Naive thymus-derived CD4-positive, alpha-beta T cell (primary cell): ENCODE measurements around the gene AMOTL2. TPM values are rescaled to one million over a fixed set of nuclear protein-coding genes. Genes with fewer than 3 reads are reported as not detected.

Experiments used
- ATAC-seq: fragments of 150-1000 bp; cut with Tn5 transposase; 2 replicates; pipeline ENCODE4 v1.10.0; 2021; ENCODE audit warnings: mild to moderate bottlenecking, moderate library complexity
- CTCF ChIA-PET: fragments of 350-600 bp; sonication (Branson Sonifier 250); formaldehyde crosslinking; loops from one replicate; lab custom pipeline; 2021; ENCODE audit warnings: antibody characterized with exemption; lab: Charles Lee
- POLR2A ChIA-PET: fragments of 350-600 bp; sonication (Branson Sonifier 250); formaldehyde crosslinking; loops from one replicate; lab custom pipeline; 2021; ENCODE audit warnings: antibody characterized with exemption, inconsistent platforms; lab: Charles Lee
- DNase-seq, 9 donors: peaks; one replicate each; pipeline versions ENCODE4 v3.0.0 to v3.0.0-alpha.2; 2020 to 2022; ENCODE audit warnings: mixed read lengths in 1 of 9
- H3K27ac ChIP-seq: one replicate; pipeline ENCODE4 v1.7.0; 2013; ENCODE audit warnings: mild to moderate bottlenecking, low read depth, low read length, moderate library complexity
- H3K27me3 ChIP-seq, 2 donors: one replicate each; pipeline ENCODE4 v1.7.0; 2013; ENCODE audit warnings: low read length in 2 of 2, mild to moderate bottlenecking in 2 of 2, moderate library complexity in 2 of 2; ENCODE audit not compliant: control insufficient read depth in 2 of 2, insufficient read depth in 2 of 2
- H3K36me3 ChIP-seq, 3 experiments: 1 replicate in 2 of 3; 2 replicates in 1 of 3; pipeline ENCODE4 v1.7.0; 2013; ENCODE audit warnings: low read length in 3 of 3, mild to moderate bottlenecking in 3 of 3, moderate library complexity in 1 of 3; ENCODE audit not compliant: insufficient read depth in 3 of 3, control insufficient read depth in 2 of 3
- H3K4me1 ChIP-seq, 2 donors: one replicate each; pipeline ENCODE4 v1.7.0; 2013; ENCODE audit warnings: low read length in 2 of 2, mild to moderate bottlenecking in 2 of 2, moderate library complexity in 1 of 2; ENCODE audit not compliant: control insufficient read depth in 2 of 2, insufficient read depth in 2 of 2
- H3K4me3 ChIP-seq: 2 replicates; pipeline ENCODE4 v1.7.0; 2013; ENCODE audit warnings: mild to moderate bottlenecking, low read length
- H3K9me3 ChIP-seq, 3 experiments: 1 replicate in 2 of 3; 2 replicates in 1 of 3; pipeline ENCODE4 v1.7.0; 2013; ENCODE audit warnings: low read length in 3 of 3; ENCODE audit not compliant: control insufficient read depth in 2 of 3
- H3K27ac Mint-ChIP-seq, 9 donors: one replicate each; pipeline ENCODE4 v1.8.0; 2020 to 2022; ENCODE audit warnings: mixed read lengths in 9 of 9, mild to moderate bottlenecking in 8 of 9, moderate library complexity in 5 of 9, inconsistent platforms in 2 of 9
- H3K27me3 Mint-ChIP-seq, 5 donors: one replicate each; pipeline ENCODE4 v1.8.0; 2021 to 2022; ENCODE audit warnings: mixed read lengths in 5 of 5, mild to moderate bottlenecking in 1 of 5
- H3K36me3 Mint-ChIP-seq, 5 donors: one replicate each; pipeline ENCODE4 v1.8.0; 2020 to 2022; ENCODE audit warnings: mixed read lengths in 5 of 5, mild to moderate bottlenecking in 3 of 5, inconsistent platforms in 1 of 5
- H3K4me1 Mint-ChIP-seq, 7 donors: one replicate each; pipeline ENCODE4 v1.8.0; 2020 to 2022; ENCODE audit warnings: mixed read lengths in 7 of 7, mild to moderate bottlenecking in 3 of 7, inconsistent platforms in 1 of 7
- H3K4me3 Mint-ChIP-seq, 10 donors: one replicate each; pipeline ENCODE4 v1.8.0; 2020 to 2022; ENCODE audit warnings: mild to moderate bottlenecking in 10 of 10, mixed read lengths in 10 of 10, moderate library complexity in 6 of 10, inconsistent platforms in 2 of 10
- H3K9me3 Mint-ChIP-seq, 11 donors: one replicate each; pipeline ENCODE4 v1.8.0; 2020 to 2022; ENCODE audit warnings: mixed read lengths in 11 of 11, mild to moderate bottlenecking in 4 of 11, inconsistent platforms in 1 of 11, moderate library complexity in 1 of 11
- intact Hi-C, 2 donors: fragments of 100-400 bp; cut with micrococcal nuclease; formaldehyde crosslinking; loops; one replicate each; pipeline ENCODE4 v1.15.1; 2023
- polyA plus RNA-seq, 2 donors: library from polyadenylated mRNA; unstranded; fragments of 300-500 nt; fragmentation: Illumina TruSeq; gene quantifications; one replicate each; pipeline ENCODE4 v1.2.3, GENCODE V29; 2021
- total RNA-seq, 6 experiments: library from RNA in 5 of 6; stranded (reverse) in 5 of 6; gene quantifications; 1 replicate in 5 of 6; 2 replicates in 1 of 6; pipeline ENCODE4 v1.2.3 and lab custom pipeline; 2021 to 2026

The AMOTL2 gene
- total and polyA plus RNA-seq, 7 experiments from 2014 or later: 0.10 TPM; not detected in 6

- Histone ChIP-seq H3K4me3 (peak overlapping the region; percentile 55), H3K27ac (no peak overlapping the region), H3K36me3 (no peaks in the 10 kb centered on the region), H3K9me3 (no peaks in the 10 kb centered on the region), H3K4me1 (peaks cover 19 to 21% of the 10 kb centered on the region in 2 donors), H3K27me3 (no peaks in the 10 kb centered on the region)
- ATAC-seq: no peak
- Mint-ChIP-seq H3K4me3 (peak overlapping the region; percentile 52 to 91 (median 83)), H3K9me3 (no peaks in the 10 kb centered on the region), H3K4me1 (peaks cover 13 to 33% (median 27%) of the 10 kb centered on the region in 7 donors), H3K27ac (peak overlapping the region in 7 of 9 donors; percentile 4 to 84 (median 33)), H3K27me3 (peaks cover 0 to 30% (median 0%) of the 10 kb centered on the region in 5 donors), H3K36me3 (no peaks in the 10 kb centered on the region)
- POLR2A ChIA-PET: no interaction called here
- intact Hi-C loops: loop anchor here in 1 of 2 donors (2.0 kb wide), 1 partner anchor 110 kb away; no protein-coding TSS in a partner anchor
- DNase-seq: peak in 1 of 9 donors; percentile 12
- CTCF ChIA-PET: interaction anchor here (0.9 kb wide), 1 partner anchor 57 kb away, joined by 3 read pairs; no protein-coding TSS in a partner anchor
Observed at GRCh38 chr3:134364936-134365765, 9.1 kb downstream of the AMOTL2 start.

GRCh38 chr3:134364061-134364935, 9.9 kb downstream of the AMOTL2 start:
- H3K27ac ChIP-seq: no peak overlapping the region
- DNase-seq (peak in 3 of 9 donors; percentile 13 to 26 (median 16)), ATAC-seq (no peak)
- H3K27me3 Mint-ChIP-seq: peaks cover 0 to 28% (median 0%) of the 10 kb centered on the region in 5 donors
- peak overlapping the region in 7 of 9 donors; percentile 4 to 84 (median 29) for H3K27ac Mint-ChIP-seq
- H3K36me3 Mint-ChIP-seq: no peaks in the 10 kb centered on the region
- intact Hi-C loops: loop anchor here in 1 of 2 donors (2.0 kb wide), 1 partner anchor 111 kb away; no protein-coding TSS in a partner anchor
- ChIA-PET POLR2A (no interaction called here), CTCF (interaction anchor here (0.9 kb wide), 1 partner anchor 56 kb away, joined by 3 read pairs; no protein-coding TSS in a partner anchor)
- peak overlapping the region; percentile 52 to 91 (median 83) for H3K4me3 Mint-ChIP-seq
- H3K4me3 ChIP-seq: peak overlapping the region; percentile 55
- H3K9me3 ChIP-seq: no peaks in the 10 kb centered on the region
- H3K4me1 ChIP-seq: peaks cover 19 to 21% of the 10 kb centered on the region in 2 donors
- H3K36me3 ChIP-seq: no peaks in the 10 kb centered on the region
- peaks cover 13 to 33% (median 27%) of the 10 kb centered on the region in 7 donors for H3K4me1 Mint-ChIP-seq
- H3K9me3 Mint-ChIP-seq: no peaks in the 10 kb centered on the region
- H3K27me3 ChIP-seq: no peaks in the 10 kb centered on the region

GRCh38 chr3:134363381-134363755, 10.9 kb downstream of the AMOTL2 start:
- peaks cover 19 to 21% of the 10 kb centered on the region in 2 donors for H3K4me1 ChIP-seq
- intact Hi-C loops: no loop called here
- no peak overlapping the region for H3K27ac ChIP-seq
- ATAC-seq: no peak
- POLR2A ChIA-PET: no interaction called here
- no peaks in the 10 kb centered on the region for H3K9me3 ChIP-seq
- Mint-ChIP-seq H3K4me3 (peak overlapping the region; percentile 17 to 91 (median 79)), H3K36me3 (no peaks in the 10 kb centered on the region), H3K9me3 (no peaks in the 10 kb centered on the region), H3K27me3 (peaks cover 0 to 28% (median 0%) of the 10 kb centered on the region in 5 donors), H3K27ac (peak overlapping the region in 2 of 9 donors; percentile 56 to 78), H3K4me1 (peaks cover 13 to 33% (median 27%) of the 10 kb centered on the region in 7 donors)
- H3K27me3 ChIP-seq: no peaks in the 10 kb centered on the region
- H3K4me3 ChIP-seq: peak overlapping the region; percentile 55
- CTCF ChIA-PET: interaction anchor here (1.1 kb wide), 1 partner anchor 111 kb away, joined by 3 read pairs; no protein-coding TSS in a partner anchor
- DNase-seq: no peak
- no peaks in the 10 kb centered on the region for H3K36me3 ChIP-seq

GRCh38 chr3:134362670-134363380, 11.4 kb downstream of the AMOTL2 start:
- Histone ChIP-seq H3K4me1 (peaks cover 19 to 21% of the 10 kb centered on the region in 2 donors), H3K27me3 (no peaks in the 10 kb centered on the region), H3K36me3 (no peaks in the 10 kb centered on the region), H3K27ac (no peak overlapping the region), H3K9me3 (no peaks in the 10 kb centered on the region), H3K4me3 (no peak overlapping the region)
- CTCF ChIA-PET: interaction anchor here (1.1 kb wide), 1 partner anchor 111 kb away, joined by 3 read pairs; no protein-coding TSS in a partner anchor
- H3K4me3 Mint-ChIP-seq: peak overlapping the region; percentile 17 to 91 (median 79)
- intact Hi-C loops: no loop called here
- peaks cover 0 to 28% (median 0%) of the 10 kb centered on the region in 5 donors for H3K27me3 Mint-ChIP-seq
- H3K27ac Mint-ChIP-seq: peak overlapping the region in 1 of 9 donors; percentile 56
- DNase-seq: no peak
- peaks cover 13 to 33% (median 27%) of the 10 kb centered on the region in 7 donors for H3K4me1 Mint-ChIP-seq
- ATAC-seq: no peak
- H3K9me3 Mint-ChIP-seq: no peaks in the 10 kb centered on the region
- POLR2A ChIA-PET: no interaction called here
- H3K36me3 Mint-ChIP-seq: no peaks in the 10 kb centered on the region

- ChIA-PET POLR2A (no interaction called here), CTCF (interaction anchor here (1.1 kb wide), 1 partner anchor 112 kb away, joined by 3 read pairs; no protein-coding TSS in a partner anchor)
- ATAC-seq: no peak
Observed at GRCh38 chr3:134362221-134362620, 12.0 kb downstream of the AMOTL2 start.

More at GRCh38 chr3:134362221-134362620, 12.0 kb downstream of the AMOTL2 start:
- Mint-ChIP-seq H3K4me3 (no peak overlapping the region), H3K4me1 (peaks cover 13 to 33% (median 27%) of the 10 kb centered on the region in 7 donors), H3K27ac (no peak overlapping the region), H3K9me3 (no peaks in the 10 kb centered on the region), H3K27me3 (peaks cover 0 to 28% (median 0%) of the 10 kb centered on the region in 5 donors), H3K36me3 (no peaks in the 10 kb centered on the region)
- H3K9me3 ChIP-seq: no peaks in the 10 kb centered on the region
- H3K4me3 ChIP-seq: no peak overlapping the region
- no peaks in the 10 kb centered on the region for H3K36me3 ChIP-seq
- no peak for DNase-seq
- H3K27ac ChIP-seq: no peak overlapping the region
- H3K4me1 ChIP-seq: peaks cover 19 to 21% of the 10 kb centered on the region in 2 donors
- intact Hi-C loops: no loop called here
- H3K27me3 ChIP-seq: no peaks in the 10 kb centered on the region
